Testis (tissue), 3 donors: ENCODE results near the gene SLC25A45. TPM values are rescaled to one million over a fixed set of nuclear protein-coding genes. Genes with fewer than 3 reads are reported as not detected.

ENCODE experiments used
- DNase-seq: peaks from one replicate; pipeline ENCODE4 v3.0.0-alpha.2; 2019
- H3K27ac ChIP-seq, 2 donors: fragments of 200-600 bp; sonication (generic); one replicate each; pipeline ENCODE4 v1.5.1; 2019
- H3K27me3 ChIP-seq: fragments of 200-600 bp; sonication (generic); one replicate; pipeline ENCODE4 v1.5.1; 2019
- H3K36me3 ChIP-seq: fragments of 200-600 bp; sonication (generic); one replicate; pipeline ENCODE4 v1.5.1; 2017; ENCODE audit warnings: low read depth; ENCODE audit errors: missing control alignments
- H3K4me1 ChIP-seq: fragments of 200-600 bp; sonication (generic); one replicate; pipeline ENCODE4 v1.5.1; 2019
- H3K4me3 ChIP-seq, 2 donors: fragments of 200-600 bp; sonication (generic); one replicate each; pipeline ENCODE4 v1.5.1; 2017 to 2019
- H3K9me3 ChIP-seq: fragments of 200-600 bp; sonication (generic); one replicate; pipeline ENCODE4 v1.5.1; 2017
- CTCF ChIP-seq, 3 experiments: fragments of 450-650 bp in 2 of 3; fragments of 200-600 bp in 1 of 3; sonication (generic) in 1 of 3; IDR thresholded peaks; one replicate each; pipeline ENCODE4 v1.5.1; 2016 to 2019; ENCODE audit warnings: antibody characterized with exemption in 3 of 3, mild to moderate bottlenecking in 2 of 3, moderate library complexity in 1 of 3
- POLR2A ChIP-seq: fragments of 450-650 bp; IDR thresholded peaks from one replicate; pipeline ENCODE4 v1.6.1; 2017; ENCODE audit warnings: antibody characterized with exemption, mild to moderate bottlenecking, moderate library complexity
- WGBS, 2 donors: methylation state at CpG; one replicate each; pipeline ENCODE4 v1.1.5; 2018; 5-methylcytosine and 5-hydroxymethylcytosine counted together
- intact Hi-C: fragments of 100-400 bp; cut with DNase I; formaldehyde crosslinking; loops from one replicate; pipeline ENCODE4 v1.15.1; 2023; ENCODE audit warnings: low total_unique reads
- polyA plus RNA-seq: library from polyadenylated mRNA; stranded (reverse); fragments of 350-450 nt; fragmentation: Illumina TruSeq; extraction: RNeasy Lipid Tissue Mini Kit (QIAGEN cat#74804); gene quantifications from one replicate; pipeline ENCODE4 v1.2.3, GENCODE V29; 2014; ENCODE audit warnings: low read depth, low replicate concordance; ENCODE audit not compliant: insufficient read depth
- total RNA-seq, 2 donors: library from RNA; depleted of rRNA; stranded (reverse); fragments of >200 nt; gene quantifications; one replicate each; pipeline ENCODE4 v1.2.3, GENCODE V29; 2016

The SLC25A45 gene
- total and polyA plus RNA-seq, 3 donors from 2014 or later: 8.0 to 10.6 (median 10.1) TPM

- WGBS, 2 donors: 83 to 85% methylated on average over 12 to 29 of the region's 29 CpGs
- TF ChIP-seq POLR2A (no peak), CTCF (IDR thresholded peaks at IDR 0.05) (no peak)
- Histone ChIP-seq H3K9me3 (no peaks in the 10 kb centered on the region), H3K27me3 (no peaks in the 10 kb centered on the region), H3K4me1 (peaks cover 6% of the 10 kb centered on the region), H3K4me3 (no peak overlapping the region), H3K36me3 (no peaks in the 10 kb centered on the region), H3K27ac (no peak overlapping the region)
- intact Hi-C loops: no loop called here
- no peak for DNase-seq
These were observed 28.7 kb upstream of the SLC25A45 start for GRCh38 chr11:65410936-65411680.

- intact Hi-C loops: no loop called here
- Histone ChIP-seq H3K36me3 (no peaks in the 10 kb centered on the region), H3K27ac (no peak overlapping the region), H3K9me3 (no peaks in the 10 kb centered on the region), H3K27me3 (no peaks in the 10 kb centered on the region), H3K4me1 (no peaks in the 10 kb centered on the region), H3K4me3 (no peak overlapping the region)
- 87 to 94% methylated on average over 12 to 23 of the region's 24 CpGs for WGBS, 2 donors
- no peak for TF ChIP-seq POLR2A
- no peak for TF ChIP-seq CTCF (IDR thresholded peaks at IDR 0.05)
- no peak for DNase-seq
These were observed 22.3 kb upstream of the SLC25A45 start for GRCh38 chr11:65404638-65405339.

DNA sequence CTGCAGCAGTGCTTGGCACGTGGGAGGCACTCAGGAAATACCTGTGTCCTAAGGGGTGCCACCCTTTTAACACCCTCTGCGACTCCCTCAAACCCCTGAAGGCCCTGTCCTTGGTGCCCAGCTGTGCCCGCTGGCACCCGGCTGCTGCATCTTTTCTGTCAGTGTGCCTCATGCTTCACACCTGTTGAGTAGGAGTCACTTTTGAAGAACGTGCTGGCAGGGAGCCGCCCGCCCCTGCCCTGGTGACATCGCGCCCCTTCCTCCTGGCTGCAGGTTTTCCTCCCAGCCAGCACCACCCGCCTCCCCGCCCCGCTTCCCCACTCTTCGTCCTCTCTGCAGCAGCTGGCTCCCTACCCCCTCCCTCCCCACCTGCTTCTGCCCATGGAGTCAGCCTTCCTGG is 21.8 kb upstream of the SLC25A45 start:
- no peak for DNase-seq
- H3K27me3 ChIP-seq: no peaks in the 10 kb centered on the region
- no peak overlapping the region for H3K4me3 ChIP-seq
- no peak for TF ChIP-seq CTCF (IDR thresholded peaks at IDR 0.05)
- no peak for TF ChIP-seq POLR2A
- no peaks in the 10 kb centered on the region for H3K4me1 ChIP-seq
- no peaks in the 10 kb centered on the region for H3K9me3 ChIP-seq
- intact Hi-C loops: no loop called here
- H3K27ac ChIP-seq: no peak overlapping the region
- 75 to 76% methylated on average over 12 to 13 of the region's 13 CpGs for WGBS, 2 donors
- no peaks in the 10 kb centered on the region for H3K36me3 ChIP-seq

GRCh38 chr11:65403607-65404121 is 21.2 kb upstream of the SLC25A45 start:
- TF ChIP-seq CTCF (IDR thresholded peaks at IDR 0.05): no peak
- no peak for TF ChIP-seq POLR2A
- no peak for DNase-seq
- Histone ChIP-seq H3K27me3 (no peaks in the 10 kb centered on the region), H3K4me3 (no peak overlapping the region), H3K27ac (no peak overlapping the region), H3K36me3 (no peaks in the 10 kb centered on the region), H3K9me3 (no peaks in the 10 kb centered on the region), H3K4me1 (no peaks in the 10 kb centered on the region)
- intact Hi-C loops: no loop called here
- WGBS, 2 donors: 75 to 81% methylated on average over 12 of the region's 12 CpGs
